HepG2 (cell line): ENCODE data around the gene TBC1D22A.

Experiments used
- CTCF ChIP-seq: sonication (generic); formaldehyde crosslinking; IDR thresholded peaks from 2 replicates; pipeline ENCODE4 v1.5.0; 2020; ENCODE audit warnings: mild to moderate bottlenecking, missing genetic modification reagents, moderate library complexity
- FOXJ3 ChIP-seq: sonication (generic); formaldehyde crosslinking; IDR thresholded peaks from 2 replicates; pipeline ENCODE4 v1.4.0; 2020; ENCODE audit warnings: missing genetic modification reagents, mild to moderate bottlenecking, borderline replicate concordance
- ZNF17 ChIP-seq: sonication (generic); formaldehyde crosslinking; IDR thresholded peaks from 2 replicates; pipeline ENCODE4 v1.5.0; 2020; ENCODE audit warnings: mild to moderate bottlenecking, missing genetic modification reagents
- ZNF256 ChIP-seq: sonication (generic); formaldehyde crosslinking; conservative IDR thresholded peaks from 2 replicates; pipeline ENCODE4 v1.4.0; 2020; ENCODE audit warnings: missing genetic modification reagents

DNA sequence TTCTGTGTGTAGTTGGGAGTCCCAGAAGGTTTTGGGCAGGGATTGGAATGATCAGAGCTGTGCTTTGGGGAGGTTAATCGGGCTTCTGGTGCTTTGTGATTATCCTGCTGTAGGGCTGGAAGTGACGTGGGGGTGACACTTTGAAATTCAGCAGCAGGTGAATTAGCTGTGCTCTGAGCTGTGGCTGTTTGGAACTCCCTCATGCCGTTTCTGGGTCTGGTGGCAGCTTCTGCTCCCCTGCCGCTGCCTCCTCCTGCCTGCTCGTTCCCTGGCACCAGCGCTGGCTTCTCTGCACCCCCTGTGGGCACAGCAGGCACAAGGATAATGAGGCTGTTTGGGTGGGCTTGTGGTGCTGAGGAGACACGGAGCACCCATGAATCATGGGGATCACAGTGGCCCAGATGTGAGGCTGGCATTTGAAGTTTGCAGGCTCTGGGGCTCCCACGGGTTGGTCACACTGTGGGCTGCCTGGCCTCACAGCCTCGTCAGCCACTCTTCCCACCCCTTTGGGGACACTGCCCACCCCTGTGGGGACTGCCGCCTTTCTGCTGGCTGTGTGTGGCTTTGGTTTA lies 49.7 kb downstream of the TBC1D22A start:
- TF ChIP-seq CTCF (CRISPR knock-in tag) (no peak), FOXJ3 (CRISPR knock-in tag) (no peak), ZNF17 (CRISPR knock-in tag) (no peak), ZNF256 (no peak)
